Neuronal stem cell (in vitro differentiated cells): ENCODE data around the gene SORCS2.

Experiments used
- DNase-seq: peaks from one replicate; pipeline ENCODE4 v3.0.0-alpha.2; 2013; ENCODE audit warnings: low spot score
- H2AFZ ChIP-seq: one replicate; pipeline ENCODE4 v1.6.1; 2013; ENCODE audit warnings: mild to moderate bottlenecking, low read length, inconsistent platforms
- H2AK5ac ChIP-seq: 2 replicates; pipeline ENCODE4 v1.6.1; 2013; ENCODE audit warnings: low read depth, mild to moderate bottlenecking, inconsistent platforms, low read length, moderate library complexity, mixed read lengths
- H2BK120ac ChIP-seq: 2 replicates; pipeline ENCODE4 v1.6.1; 2013; ENCODE audit warnings: low read depth, mild to moderate bottlenecking, inconsistent platforms, low read length, moderate library complexity, mixed read lengths
- H2BK12ac ChIP-seq: one replicate; pipeline ENCODE4 v1.6.1; 2013; ENCODE audit warnings: low read length, inconsistent platforms
- H2BK15ac ChIP-seq: 2 replicates; pipeline ENCODE4 v1.6.1; 2013; ENCODE audit warnings: mild to moderate bottlenecking, low read length, inconsistent platforms, mixed read lengths
- H2BK5ac ChIP-seq: one replicate; pipeline ENCODE4 v1.6.1; 2013; ENCODE audit warnings: inconsistent platforms, mild to moderate bottlenecking, low read length, moderate library complexity
- H3K14ac ChIP-seq: one replicate; pipeline ENCODE4 v1.6.1; 2013; ENCODE audit warnings: low read length, inconsistent platforms
- H3K18ac ChIP-seq: 2 replicates; pipeline ENCODE4 v1.6.1; 2013; ENCODE audit warnings: low read length, inconsistent platforms
- H3K23ac ChIP-seq: 2 replicates; pipeline ENCODE4 v1.6.1; 2013; ENCODE audit warnings: low read depth, mild to moderate bottlenecking, mixed read lengths, low read length, inconsistent platforms; ENCODE audit not compliant: poor library complexity
- H3K27ac ChIP-seq: replicated peaks from 3 replicates; pipeline ENCODE4 v1.5.1; 2013; ENCODE audit warnings: low read length, inconsistent platforms
- H3K27me3 ChIP-seq, 3 experiments: 2 replicates each; pipeline ENCODE4 v1.6.1; 2013; ENCODE audit warnings: low read length in 3 of 3, mild to moderate bottlenecking in 2 of 3, inconsistent platforms in 1 of 3, low read depth in 1 of 3, mixed read lengths in 1 of 3, moderate library complexity in 1 of 3; ENCODE audit not compliant: control insufficient read depth in 3 of 3, insufficient read depth in 3 of 3
- H3K36me3 ChIP-seq, 2 donors: replicated peaks in 1 of 2; 2 replicates each; pipeline ENCODE4 v1.6.1; 2013; ENCODE audit warnings: low read length in 2 of 2; ENCODE audit not compliant: control insufficient read depth in 2 of 2, insufficient read depth in 2 of 2
- H3K4ac ChIP-seq: 2 replicates; pipeline ENCODE4 v1.6.1; 2013; ENCODE audit warnings: inconsistent platforms, mild to moderate bottlenecking, low read length, moderate library complexity
- H3K4me1 ChIP-seq, 2 donors: 1 replicate in 1 of 2; 2 replicates in 1 of 2; pipeline ENCODE4 v1.6.1; 2013; ENCODE audit warnings: low read length in 2 of 2, low read depth in 1 of 2; ENCODE audit not compliant: control insufficient read depth in 2 of 2, insufficient read depth in 1 of 2
- H3K4me2 ChIP-seq: one replicate; pipeline ENCODE4 v1.6.1; 2013; ENCODE audit warnings: mild to moderate bottlenecking, low read length, inconsistent platforms; ENCODE audit not compliant: insufficient read depth, poor library complexity, severe bottlenecking
- H3K4me3 ChIP-seq, 2 donors: 2 replicates each; pipeline ENCODE4 v1.5.1; 2013; ENCODE audit warnings: low read length in 2 of 2, mild to moderate bottlenecking in 2 of 2, inconsistent platforms in 1 of 2, moderate library complexity in 1 of 2
- H3K79me1 ChIP-seq: one replicate; pipeline ENCODE4 v1.6.1; 2013; ENCODE audit warnings: low read depth, mild to moderate bottlenecking, inconsistent platforms, low read length, moderate library complexity
- H3K9ac ChIP-seq: one replicate; pipeline ENCODE4 v1.6.1; 2013; ENCODE audit warnings: mild to moderate bottlenecking, low read depth, low read length, inconsistent platforms; ENCODE audit not compliant: poor library complexity
- H3K9me3 ChIP-seq, 2 donors: replicated peaks in 1 of 2; 2 replicates each; pipeline versions ENCODE3 to v1.6.1; 2013; ENCODE audit warnings: low read length in 2 of 2, mild to moderate bottlenecking in 2 of 2, inconsistent platforms in 1 of 2, low read depth in 1 of 2, mixed read lengths in 1 of 2, moderate library complexity in 1 of 2; ENCODE audit not compliant: control insufficient read depth in 2 of 2, insufficient read depth in 1 of 2
- H4K8ac ChIP-seq: one replicate; pipeline ENCODE4 v1.6.1; 2013; ENCODE audit warnings: low read depth, mild to moderate bottlenecking, inconsistent platforms, low read length, moderate library complexity
- H4K91ac ChIP-seq: one replicate; pipeline ENCODE4 v1.6.1; 2013; ENCODE audit warnings: low read length, low read depth, mild to moderate bottlenecking, inconsistent platforms; ENCODE audit not compliant: poor library complexity
- WGBS, 2 donors: extraction: QIAGEN DNeasy Blood & Tissue Kit; methylation state at CpG; one replicate each; pipeline ENCODE4 v1.1.7; 2013; ENCODE audit warnings: missing lambda C conversion rate in 2 of 2, mixed read lengths in 1 of 2; ENCODE audit not compliant: insufficient read length in 2 of 2, insufficient replicate concordance in 1 of 2; ENCODE audit errors: extremely low coverage in 2 of 2; 5-methylcytosine and 5-hydroxymethylcytosine counted together

Gene SORCS2

DNA sequence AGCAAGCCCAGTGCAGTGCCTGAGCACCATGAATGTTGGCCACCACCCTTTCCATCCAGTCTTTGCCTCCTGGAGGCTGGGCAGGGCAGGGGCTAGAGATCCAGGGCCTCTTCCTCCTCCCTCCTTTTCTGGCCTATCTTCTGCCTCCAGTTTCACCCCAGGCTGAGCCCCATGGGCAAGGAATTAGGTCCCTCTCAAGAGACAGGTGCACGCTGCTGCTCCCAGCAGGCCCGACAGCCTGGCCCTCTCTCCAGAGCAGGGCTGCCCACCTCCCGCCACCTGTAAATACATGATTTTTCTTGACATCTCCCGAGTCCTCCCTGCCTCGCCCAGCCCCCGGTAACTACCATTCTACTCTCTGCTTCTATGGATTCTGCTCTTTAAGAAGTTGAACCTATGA lies 299.6 kb downstream of the SORCS2 start:
- Histone ChIP-seq H2AK5ac (peak overlapping the region; percentile 82), H2BK15ac (no peak overlapping the region), H3K79me1 (no peaks in the 10 kb centered on the region), H3K4me1 (peaks cover 0 to 14% of the 10 kb centered on the region in 2 donors), H3K23ac (peak overlapping the region; percentile 13), H2BK120ac (no peak overlapping the region), H3K36me3 (no peaks in the 10 kb centered on the region), H3K27ac (no peak overlapping the region), H3K4me3 (no peak overlapping the region), H2AFZ (no peak overlapping the region), H2BK5ac (no peak overlapping the region), H3K4me2 (no peak overlapping the region), H3K27me3 (peaks cover 0 to 9% (median 0%) of the 10 kb centered on the region in 3 experiments), H4K91ac (no peak overlapping the region), H4K8ac (no peak overlapping the region), H3K4ac (no peak overlapping the region), H3K9ac (no peak overlapping the region), H3K14ac (no peak overlapping the region), H2BK12ac (no peak overlapping the region), H3K18ac (peak overlapping the region; percentile 35), H3K9me3 (peaks cover 0 to 2% of the 10 kb centered on the region in 2 donors)
- no peak for DNase-seq
- WGBS, 2 donors: no CpG with 5 or more reads among the region's 6 CpGs

DNA sequence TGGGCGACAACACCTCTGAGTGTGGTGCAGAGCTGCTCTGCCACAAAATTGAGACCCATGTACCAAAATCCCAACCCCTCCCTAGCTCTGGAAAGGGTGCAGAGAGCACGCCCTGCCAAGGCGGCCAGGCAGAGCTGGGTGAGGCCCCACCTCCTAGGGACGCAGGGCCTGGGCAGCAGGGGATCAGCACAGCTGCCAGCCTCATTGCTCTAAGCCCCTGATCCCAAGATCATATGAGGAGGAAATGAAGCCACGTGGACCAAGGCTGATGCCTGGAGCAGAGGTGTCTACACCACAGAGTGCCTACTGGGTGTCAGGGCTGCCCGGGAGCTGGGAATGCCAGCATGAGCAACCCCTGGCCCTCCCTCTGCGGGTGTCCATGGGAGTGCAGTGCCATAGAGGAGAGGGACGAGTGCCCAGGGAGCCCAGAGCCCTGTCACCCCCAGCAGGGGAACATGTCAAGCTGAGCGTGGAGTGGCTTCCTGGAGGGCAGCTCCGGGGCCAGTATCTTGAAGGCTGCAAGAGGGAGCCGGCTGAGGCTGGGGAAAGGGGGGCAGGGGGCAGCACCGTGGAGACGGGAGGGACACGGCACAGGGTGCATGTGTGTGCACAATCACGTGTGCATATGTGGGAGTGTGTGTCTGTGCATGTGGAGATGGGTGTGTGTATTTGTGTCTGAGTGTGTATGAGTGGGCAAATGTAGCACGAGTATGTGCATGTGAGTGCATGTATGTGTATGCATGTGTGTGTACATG lies 306.3 kb downstream of the SORCS2 start:
- Histone ChIP-seq H3K9me3 (no peaks in the 10 kb centered on the region), H4K91ac (no peak overlapping the region), H3K9ac (peak overlapping the region; percentile 73), H2BK5ac (no peak overlapping the region), H3K14ac (no peak overlapping the region), H2BK120ac (no peak overlapping the region), H2AK5ac (no peak overlapping the region), H3K18ac (peak overlapping the region; percentile 54), H2BK15ac (no peak overlapping the region), H3K4me3 (no peak overlapping the region), H3K79me1 (no peaks in the 10 kb centered on the region), H3K4ac (no peak overlapping the region), H2BK12ac (peak overlapping the region; percentile 52), H2AFZ (no peak overlapping the region), H3K4me2 (no peak overlapping the region), H4K8ac (no peak overlapping the region), H3K27me3 (peaks cover 0 to 15% (median 0%) of the 10 kb centered on the region in 3 experiments), H3K4me1 (peaks cover 0 to 8% of the 10 kb centered on the region in 2 donors), H3K36me3 (no peaks in the 10 kb centered on the region), H3K23ac (no peak overlapping the region), H3K27ac (no peak overlapping the region)
- DNase-seq: no peak
- no CpG with 5 or more reads among the region's 16 CpGs for WGBS, 2 donors

DNA sequence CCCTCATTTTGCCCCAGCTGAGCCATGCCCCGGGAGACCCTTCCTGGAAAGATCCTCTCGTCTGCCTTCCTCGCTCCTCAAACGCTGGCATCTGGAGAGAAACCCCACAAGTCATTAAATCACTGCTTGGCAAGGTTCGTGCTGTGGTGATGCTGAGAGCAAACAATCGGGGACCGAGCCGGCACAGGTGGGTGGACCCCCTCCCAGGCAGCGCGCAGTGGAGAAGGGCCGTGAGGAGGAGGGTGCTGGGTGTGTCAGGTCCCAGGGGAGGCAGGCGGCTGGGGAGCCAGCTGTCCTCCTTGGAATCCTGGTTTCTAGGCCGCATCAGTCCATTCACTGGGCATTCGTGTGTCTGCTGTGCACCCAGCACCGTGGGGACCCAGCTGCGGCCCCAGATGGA lies 307.3 kb downstream of the SORCS2 start:
- H2BK120ac ChIP-seq: no peak overlapping the region
- H3K27me3 ChIP-seq: peaks cover 0 to 15% (median 0%) of the 10 kb centered on the region in 3 experiments
- H3K4me2 ChIP-seq: no peak overlapping the region
- no peak overlapping the region for H2BK5ac ChIP-seq
- H3K4me3 ChIP-seq: no peak overlapping the region
- no peak overlapping the region for H2AFZ ChIP-seq
- no peak overlapping the region for H4K8ac ChIP-seq
- H3K4me1 ChIP-seq: peaks cover 0 to 14% of the 10 kb centered on the region in 2 donors
- no peak overlapping the region for H2BK15ac ChIP-seq
- no peak overlapping the region for H3K23ac ChIP-seq
- H3K36me3 ChIP-seq: no peaks in the 10 kb centered on the region
- H3K9me3 ChIP-seq: no peaks in the 10 kb centered on the region
- no peak overlapping the region for H3K18ac ChIP-seq
- no CpG with 5 or more reads among the region's 16 CpGs for WGBS, 2 donors
- no peak overlapping the region for H3K14ac ChIP-seq
- no peaks in the 10 kb centered on the region for H3K79me1 ChIP-seq
- H2AK5ac ChIP-seq: no peak overlapping the region
- DNase-seq: no peak
- H4K91ac ChIP-seq: no peak overlapping the region
- no peak overlapping the region for H3K4ac ChIP-seq
- H3K9ac ChIP-seq: no peak overlapping the region
- H2BK12ac ChIP-seq: no peak overlapping the region
- no peak overlapping the region for H3K27ac ChIP-seq

DNA sequence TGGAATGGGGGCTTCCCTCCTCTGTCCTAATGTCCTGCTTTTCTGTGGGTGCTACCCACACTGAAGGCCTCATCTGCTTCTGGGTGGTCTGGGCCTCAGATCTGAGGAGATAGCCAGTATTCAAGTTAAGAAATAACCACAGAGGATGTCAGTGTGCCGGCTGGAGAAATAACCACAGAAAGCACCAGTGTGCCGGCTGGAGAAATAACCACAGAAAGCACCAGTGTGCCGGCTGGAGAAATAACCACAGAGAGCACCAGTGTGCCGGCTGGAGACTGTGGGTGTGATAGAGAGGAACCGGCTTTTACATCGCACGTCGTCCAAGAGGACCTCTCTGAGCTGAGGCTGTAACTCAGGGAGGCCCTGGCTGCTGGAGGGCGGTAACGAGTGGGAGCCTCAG lies 308.1 kb downstream of the SORCS2 start:
- no peak overlapping the region for H3K4me3 ChIP-seq
- WGBS, 2 donors: no CpG with 5 or more reads among the region's 10 CpGs
- H3K9ac ChIP-seq: no peak overlapping the region
- no peaks in the 10 kb centered on the region for H3K9me3 ChIP-seq
- no peaks in the 10 kb centered on the region for H3K79me1 ChIP-seq
- H4K8ac ChIP-seq: no peak overlapping the region
- H2BK12ac ChIP-seq: no peak overlapping the region
- no peaks in the 10 kb centered on the region for H3K36me3 ChIP-seq
- H3K27me3 ChIP-seq: peaks cover 0 to 15% (median 0%) of the 10 kb centered on the region in 3 experiments
- H3K4me1 ChIP-seq: peaks cover 0 to 14% of the 10 kb centered on the region in 2 donors
- no peak overlapping the region for H2BK5ac ChIP-seq
- H3K23ac ChIP-seq: no peak overlapping the region
- peak overlapping the region; percentile 42 for H3K14ac ChIP-seq
- no peak overlapping the region for H3K4me2 ChIP-seq
- no peak overlapping the region for H4K91ac ChIP-seq
- no peak for DNase-seq
- H2AFZ ChIP-seq: no peak overlapping the region
- peak overlapping the region; percentile 54 for H2AK5ac ChIP-seq
- H3K18ac ChIP-seq: peak overlapping the region; percentile 77
- H2BK120ac ChIP-seq: no peak overlapping the region
- H3K4ac ChIP-seq: no peak overlapping the region
- H2BK15ac ChIP-seq: peak overlapping the region; percentile 32
- H3K27ac ChIP-seq: no peak overlapping the region
